ENCODE data around the gene MACF1. TPM values are rescaled to one million over a fixed set of nuclear protein-coding genes. Genes with fewer than 3 reads are reported as not detected.

Gene MACF1
- total RNA-seq, 1 experiment from 2014 or later: 190 TPM

- Histone ChIP-seq H2BK5ac (ENCODE audit: insufficient read length, low read length) (no peak overlapping the region), H3K23me2 (ENCODE audit: insufficient read length, low read depth, low read length, poor library complexity, severe bottlenecking) (peaks cover 7% of the 10 kb centered on the region), H3K18ac (ENCODE audit: insufficient read length, low read depth, low read length) (no peak overlapping the region), H3K27me3 (ENCODE audit: insufficient read depth, low read length) (no peaks in the 10 kb centered on the region), H3T11ph (ENCODE audit: low read length) (no peak overlapping the region), H3K27ac (ENCODE audit: insufficient read length, low read depth, low read length) (no peak overlapping the region), H4K91ac (ENCODE audit: insufficient read length, low read depth, low read length) (no peak overlapping the region), H3K9ac (ENCODE audit: extremely low read depth, insufficient read length, low read length) (no peak overlapping the region), H3K14ac (ENCODE audit: insufficient read depth, low read length) (no peak overlapping the region), H2BK12ac (ENCODE audit: insufficient read length, low read depth, low read length) (no peak overlapping the region), H2AFZ (ENCODE audit: low read length) (no peak overlapping the region), H2BK20ac (ENCODE audit: low read depth, low read length, poor library complexity, severe bottlenecking) (no peak overlapping the region), H4K5ac (ENCODE audit: insufficient read length, low read depth, low read length) (no peak overlapping the region), H3K9me3 (ENCODE audit: control insufficient read depth, low read depth, low read length) (no peaks in the 10 kb centered on the region), H2BK120ac (ENCODE audit: low read depth, low read length, poor library complexity, severe bottlenecking) (no peak overlapping the region), H3K79me2 (ENCODE audit: insufficient read depth, low read length) (peaks cover 14% of the 10 kb centered on the region; the same call in 1 of the 2 replicates), H3K4me1 (ENCODE audit: insufficient read depth, low read length) (peaks cover 7% of the 10 kb centered on the region; the same call in 1 of the 2 replicates), H3K4ac (ENCODE audit: low read depth, low read length) (no peak overlapping the region), H3K79me1 (ENCODE audit: insufficient read depth, low read depth, low read length, poor library complexity, severe bottlenecking) (peaks cover 6% of the 10 kb centered on the region), H3K23ac (ENCODE audit: insufficient read length, low read depth, low read length) (no peak overlapping the region), H4K20me1 (ENCODE audit: control insufficient read depth, insufficient read depth, insufficient read length) (no peaks in the 10 kb centered on the region), H2AK5ac (ENCODE audit: insufficient read length, low read length) (no peak overlapping the region), H2BK15ac (ENCODE audit: low read depth, low read length) (no peak overlapping the region), H3K4me2 (ENCODE audit: insufficient read depth, insufficient read length, low read length) (no peak overlapping the region), H4K8ac (replicated peaks; ENCODE audit: insufficient read length, low read depth, low read length) (no peak overlapping the region), H3K56ac (ENCODE audit: insufficient read length, low read depth, low read length) (no peak overlapping the region)
- Mint-ChIP-seq H3K4me1 (peaks cover 50 to 59% of the 10 kb centered on the region in 2 experiments), H3K36me3 (ENCODE audit: insufficient read depth in 1 of 3, low read depth in 3 of 3) (no peaks in the 10 kb centered on the region; a peak in 1 of 7 replicates), H3K27ac (peak overlapping the region; percentile 60 to 87 (median 65); a peak in 4 of 7 replicates), H3K4me3 (no peak overlapping the region), H3K9me3 (no peaks in the 10 kb centered on the region), H3K27me3 (ENCODE audit: low read depth) (no peaks in the 10 kb centered on the region)
- WGBS (ENCODE audit: extremely low coverage, insufficient read length, low lambda C conversion rate): no CpG with 5 or more reads among the region's 1 CpG
- no peak for TF ChIP-seq CTCF (conservative IDR thresholded peaks at IDR 0.05)
- no peak for DNase-seq
Observed at GRCh38 chr1:39266792-39267191, 62.3 kb downstream of the MACF1 start.
